ENCODE measurements around the gene TBC1D13. TPM values are rescaled to one million over a fixed set of nuclear protein-coding genes. Genes with fewer than 3 reads are reported as not detected.
"Not testable (repeated sequence)": the region's sequence is repeated elsewhere in the genome, so short reads cannot be mapped to it uniquely, and the experiment has no call there.

The TBC1D13 gene
- total RNA-seq, 1 experiment from 2014 or later: 39.9 TPM

GRCh38 chr9:128845186-128845931 lies 58.3 kb downstream of the TBC1D13 start:
- H3K27ac Mint-ChIP-seq (ENCODE audit: unreplicated experiment): peak overlapping the region; percentile 48
- Histone ChIP-seq H3K27me3 (replicated peaks; ENCODE audit: control insufficient read depth, insufficient read depth, low read length) (no peaks in the 10 kb centered on the region), H3K4me1 (peaks cover 17% of the 10 kb centered on the region), H3K9me3 (no peaks in the 10 kb centered on the region), H3K4me3 (ENCODE audit: low read depth, low read length) (no peak overlapping the region), H3K36me3 (ENCODE audit: control insufficient read depth, insufficient read depth, low read length) (no peaks in the 10 kb centered on the region)
- no peaks in the 10 kb centered on the region for H3K27me3 Mint-ChIP-seq (ENCODE audit: insufficient read depth, unreplicated experiment)
- peaks cover 14% of the 10 kb centered on the region for H3K36me3 Mint-ChIP-seq (ENCODE audit: insufficient read depth, unreplicated experiment)
- intact Hi-C loops (cut with micrococcal nuclease; ENCODE audit: unreplicated experiment): no loop called here
- no peak for TF ChIP-seq CTCF (IDR thresholded peaks at IDR 0.05; ENCODE audit: insufficient read depth in 1 of 2, low read depth in 1 of 2, low read length in 1 of 2, severe bottlenecking in 1 of 2, unreplicated experiment in 1 of 2)
- no peak overlapping the region for H3K4me3 Mint-ChIP-seq (ENCODE audit: unreplicated experiment)
- POLR2A ChIA-PET: interaction anchor here (0.6 to 1.5 kb wide), 5 partner anchors 16 to 155 kb away, joined by 3 to 7 read pairs (median 3); partner anchors contain the start of genes ENDOG, SPOUT1 and ZDHHC12
- peak; percentile 48 to 82 for DNase-seq
- H3K4me1 Mint-ChIP-seq (ENCODE audit: low read depth, unreplicated experiment): peaks cover 4% of the 10 kb centered on the region
- H3K9me3 Mint-ChIP-seq (ENCODE audit: unreplicated experiment): peaks cover 9% of the 10 kb centered on the region
- BruUV-seq (replicated peaks): no TSS peak
- CTCF ChIA-PET: interaction anchor here (0.5 to 1.5 kb wide), 6 partner anchors 13 to 74 kb away, joined by 3 to 6 read pairs (median 3); partner anchors contain the start of gene ENDOG

GRCh38 chr9:128846680-128847030 lies 59.6 kb downstream of the TBC1D13 start:
- H3K4me3 Mint-ChIP-seq (ENCODE audit: unreplicated experiment): no peak overlapping the region
- ChIA-PET POLR2A (interaction anchor here (0.7 kb wide), 1 partner anchor 90 kb away, joined by 12 read pairs; no protein-coding TSS in a partner anchor), CTCF (no interaction called here)
- H3K9me3 Mint-ChIP-seq (ENCODE audit: unreplicated experiment): peaks cover 21% of the 10 kb centered on the region
- no peaks in the 10 kb centered on the region for H3K9me3 ChIP-seq
- DNase-seq: no peak
- no peaks in the 10 kb centered on the region for H3K27me3 Mint-ChIP-seq (ENCODE audit: insufficient read depth, unreplicated experiment)
- H3K36me3 Mint-ChIP-seq (ENCODE audit: insufficient read depth, unreplicated experiment): peaks cover 14% of the 10 kb centered on the region
- H3K4me3 ChIP-seq (ENCODE audit: low read depth, low read length): no peak overlapping the region
- peaks cover 17% of the 10 kb centered on the region for H3K4me1 ChIP-seq
- no TSS peak for BruUV-seq (replicated peaks)
- no peak for TF ChIP-seq CTCF (IDR thresholded peaks at IDR 0.05; ENCODE audit: insufficient read depth in 1 of 2, low read depth in 1 of 2, low read length in 1 of 2, severe bottlenecking in 1 of 2, unreplicated experiment in 1 of 2)
- peaks cover 4% of the 10 kb centered on the region for H3K4me1 Mint-ChIP-seq (ENCODE audit: low read depth, unreplicated experiment)
- H3K36me3 ChIP-seq (ENCODE audit: control insufficient read depth, insufficient read depth, low read length): no peaks in the 10 kb centered on the region
- H3K27ac Mint-ChIP-seq (ENCODE audit: unreplicated experiment): no peak overlapping the region
- intact Hi-C loops (cut with micrococcal nuclease; ENCODE audit: unreplicated experiment): no loop called here
- no peaks in the 10 kb centered on the region for H3K27me3 ChIP-seq (replicated peaks; ENCODE audit: control insufficient read depth, insufficient read depth, low read length)

- BruUV-seq (replicated peaks): no TSS peak
These were observed 60.8 kb downstream of the TBC1D13 start for GRCh38 chr9:128847803-128848202.

GRCh38 chr9:128851024-128851423 lies 64.0 kb downstream of the TBC1D13 start:
- peaks cover 24% of the 10 kb centered on the region for H3K9me3 Mint-ChIP-seq (ENCODE audit: unreplicated experiment)
- H3K27me3 Mint-ChIP-seq (ENCODE audit: insufficient read depth, unreplicated experiment); H3K27me3 ChIP-seq (replicated peaks; ENCODE audit: control insufficient read depth, insufficient read depth, low read length); H3K27ac Mint-ChIP-seq (ENCODE audit: unreplicated experiment); H3K4me3 Mint-ChIP-seq (ENCODE audit: unreplicated experiment); H3K4me1 ChIP-seq; H3K4me3 ChIP-seq (ENCODE audit: low read depth, low read length); BruUV-seq (replicated peaks); CTCF ChIA-PET; H3K9me3 ChIP-seq; H3K36me3 ChIP-seq (ENCODE audit: control insufficient read depth, insufficient read depth, low read length); DNase-seq; H3K4me1 Mint-ChIP-seq (ENCODE audit: low read depth, unreplicated experiment); intact Hi-C loops (cut with micrococcal nuclease; ENCODE audit: unreplicated experiment); H3K36me3 Mint-ChIP-seq (ENCODE audit: insufficient read depth, unreplicated experiment); POLR2A ChIA-PET: not testable (repeated sequence)

More at GRCh38 chr9:128847803-128848202, 60.8 kb downstream of the TBC1D13 start:
- no peaks in the 10 kb centered on the region for H3K36me3 ChIP-seq (ENCODE audit: control insufficient read depth, insufficient read depth, low read length)
- no peak overlapping the region for H3K4me3 Mint-ChIP-seq (ENCODE audit: unreplicated experiment)
- H3K4me1 Mint-ChIP-seq (ENCODE audit: low read depth, unreplicated experiment): peaks cover 4% of the 10 kb centered on the region
- H3K27me3 Mint-ChIP-seq (ENCODE audit: insufficient read depth, unreplicated experiment): no peaks in the 10 kb centered on the region
- ChIA-PET CTCF (no interaction called here), POLR2A (no interaction called here)
- no peak overlapping the region for H3K4me3 ChIP-seq (ENCODE audit: low read depth, low read length)
- H3K4me1 ChIP-seq: peaks cover 17% of the 10 kb centered on the region
- no peaks in the 10 kb centered on the region for H3K9me3 ChIP-seq
- no peak for TF ChIP-seq CTCF (IDR thresholded peaks at IDR 0.05; ENCODE audit: insufficient read depth in 1 of 2, low read depth in 1 of 2, low read length in 1 of 2, severe bottlenecking in 1 of 2, unreplicated experiment in 1 of 2)
- DNase-seq: no peak
- intact Hi-C loops (cut with micrococcal nuclease; ENCODE audit: unreplicated experiment): no loop called here
- H3K27me3 ChIP-seq (replicated peaks; ENCODE audit: control insufficient read depth, insufficient read depth, low read length): no peaks in the 10 kb centered on the region
- H3K36me3 Mint-ChIP-seq (ENCODE audit: insufficient read depth, unreplicated experiment): peaks cover 14% of the 10 kb centered on the region
- peak overlapping the region; percentile 28 for H3K27ac Mint-ChIP-seq (ENCODE audit: unreplicated experiment)
- peaks cover 24% of the 10 kb centered on the region for H3K9me3 Mint-ChIP-seq (ENCODE audit: unreplicated experiment)

All from Caco-2 (cell line).